H9 (cell line): Measurements from ENCODE around the gene NECTIN4. TPM values are rescaled to one million over a fixed set of nuclear protein-coding genes. Genes with fewer than 3 reads are reported as not detected.

Experiments used
- DNase-seq: peaks from one replicate; pipeline ENCODE4 v3.0.0-alpha.2; 2017
- H2AFZ ChIP-seq: one replicate; pipeline ENCODE4 v1.6.1; 2013; ENCODE audit warnings: mild to moderate bottlenecking, low read length, control low read depth, moderate library complexity
- H2AK5ac ChIP-seq: 2 replicates; pipeline ENCODE4 v1.6.1; 2013; ENCODE audit warnings: low read length, control low read depth, mixed read lengths; ENCODE audit not compliant: insufficient read length
- H2BK120ac ChIP-seq: one replicate; pipeline ENCODE4 v1.6.1; 2013; ENCODE audit warnings: low read depth, mild to moderate bottlenecking, low read length, control low read depth, inconsistent platforms; ENCODE audit not compliant: poor library complexity, severe bottlenecking
- H2BK12ac ChIP-seq: 2 replicates; pipeline ENCODE4 v1.6.1; 2013; ENCODE audit warnings: low read length, control low read depth, mixed read lengths, low read depth; ENCODE audit not compliant: insufficient read length
- H2BK15ac ChIP-seq: 2 replicates; pipeline ENCODE4 v1.6.1; 2013; ENCODE audit warnings: low read depth, low read length, control low read depth
- H2BK20ac ChIP-seq: one replicate; pipeline ENCODE4 v1.6.1; 2013; ENCODE audit warnings: low read depth, mild to moderate bottlenecking, low read length, control low read depth, inconsistent platforms; ENCODE audit not compliant: poor library complexity, severe bottlenecking
- H2BK5ac ChIP-seq: 2 replicates; pipeline ENCODE4 v1.6.1; 2013; ENCODE audit warnings: low read length, control low read depth, mixed read lengths; ENCODE audit not compliant: insufficient read length
- H3K14ac ChIP-seq: 2 replicates; pipeline ENCODE4 v1.6.1; 2013; ENCODE audit warnings: low read length, control low read depth; ENCODE audit not compliant: insufficient read depth
- H3K18ac ChIP-seq: 2 replicates; pipeline ENCODE4 v1.6.1; 2013; ENCODE audit warnings: low read depth, mild to moderate bottlenecking, mixed read lengths, low read length, control low read depth; ENCODE audit not compliant: insufficient read length
- H3K23ac ChIP-seq: 2 replicates; pipeline ENCODE4 v1.6.1; 2013; ENCODE audit warnings: low read length, control low read depth, mixed read lengths, low read depth; ENCODE audit not compliant: insufficient read length
- H3K23me2 ChIP-seq: 2 replicates; pipeline ENCODE4 v1.6.1; 2013; ENCODE audit warnings: low read depth, mild to moderate bottlenecking, mixed read lengths, low read length, control low read depth; ENCODE audit not compliant: insufficient read length, poor library complexity, severe bottlenecking
- H3K27ac ChIP-seq: 2 replicates; pipeline ENCODE4 v1.5.1; 2013; ENCODE audit warnings: low read length, control low read depth, mixed read lengths, low read depth; ENCODE audit not compliant: insufficient read length
- H3K27me3 ChIP-seq: 2 replicates; pipeline ENCODE4 v1.6.1; 2013; ENCODE audit warnings: low read length, control low read depth, inconsistent platforms; ENCODE audit not compliant: insufficient read depth
- H3K4ac ChIP-seq: 2 replicates; pipeline ENCODE4 v1.6.1; 2013; ENCODE audit warnings: low read depth, mild to moderate bottlenecking, control low read depth, inconsistent platforms, low read length, moderate library complexity
- H3K4me1 ChIP-seq: 2 replicates; pipeline ENCODE4 v1.6.1; 2013; ENCODE audit warnings: low read length, control low read depth, inconsistent platforms; ENCODE audit not compliant: insufficient read depth
- H3K4me2 ChIP-seq: 2 replicates; pipeline ENCODE4 v1.6.1; 2013; ENCODE audit warnings: low read length, control low read depth, mixed read lengths; ENCODE audit not compliant: insufficient read length, insufficient read depth
- H3K56ac ChIP-seq: 2 replicates; pipeline ENCODE4 v1.6.1; 2013; ENCODE audit warnings: low read depth, mild to moderate bottlenecking, mixed read lengths, low read length, control low read depth; ENCODE audit not compliant: insufficient read length
- H3K79me1 ChIP-seq: 2 replicates; pipeline ENCODE4 v1.6.1; 2013; ENCODE audit warnings: low read depth, mild to moderate bottlenecking, moderate library complexity, low read length, control low read depth, inconsistent platforms; ENCODE audit not compliant: insufficient read depth, poor library complexity, severe bottlenecking
- H3K79me2 ChIP-seq: 2 replicates; pipeline ENCODE4 v1.6.1; 2013; ENCODE audit warnings: low read length, control low read depth, inconsistent platforms; ENCODE audit not compliant: insufficient read depth
- H3K9ac ChIP-seq: 2 replicates; pipeline ENCODE4 v1.6.1; 2013; ENCODE audit warnings: low read length, control low read depth, mixed read lengths; ENCODE audit not compliant: insufficient read length; ENCODE audit errors: extremely low read depth
- H3K9me3 ChIP-seq: one replicate; pipeline ENCODE4 v1.6.1; 2013; ENCODE audit warnings: low read depth, low read length, inconsistent platforms; ENCODE audit not compliant: control insufficient read depth
- H3T11ph ChIP-seq: one replicate; pipeline ENCODE4 v1.6.1; 2013; ENCODE audit warnings: mild to moderate bottlenecking, low read length, control low read depth, inconsistent platforms
- H4K20me1 ChIP-seq: one replicate; pipeline ENCODE4 v1.6.1; 2013; ENCODE audit not compliant: control insufficient read depth, insufficient read length, insufficient read depth
- H4K5ac ChIP-seq: 2 replicates; pipeline ENCODE4 v1.6.1; 2013; ENCODE audit warnings: low read depth, mild to moderate bottlenecking, mixed read lengths, low read length, control low read depth; ENCODE audit not compliant: insufficient read length
- H4K8ac ChIP-seq: replicated peaks from 2 replicates; pipeline ENCODE4 v1.6.1; 2013; ENCODE audit warnings: low read length, control low read depth, mixed read lengths, low read depth; ENCODE audit not compliant: insufficient read length
- H4K91ac ChIP-seq: 2 replicates; pipeline ENCODE4 v1.6.1; 2013; ENCODE audit warnings: low read depth, mild to moderate bottlenecking, moderate library complexity, mixed read lengths, low read length, control low read depth; ENCODE audit not compliant: insufficient read length
- H3K27ac Mint-ChIP-seq, 3 experiments: 2 replicates in 2 of 3; 3 replicates in 1 of 3; pipeline ENCODE4 v1.8.0; 2020 to 2021; ENCODE audit warnings: mixed read lengths in 3 of 3, mild to moderate bottlenecking in 1 of 3, moderate library complexity in 1 of 3
- H3K27me3 Mint-ChIP-seq: 2 replicates; pipeline ENCODE4 v1.8.0; 2021; ENCODE audit warnings: low read depth, mild to moderate bottlenecking, moderate library complexity, mixed read lengths
- H3K36me3 Mint-ChIP-seq, 3 experiments: 2 replicates in 2 of 3; 3 replicates in 1 of 3; pipeline ENCODE4 v1.8.0; 2020 to 2021; ENCODE audit warnings: low read depth in 3 of 3, mixed read lengths in 3 of 3; ENCODE audit not compliant: insufficient read depth in 1 of 3
- H3K4me1 Mint-ChIP-seq, 2 experiments: 2 replicates each; pipeline ENCODE4 v1.8.0; 2020; ENCODE audit warnings: mixed read lengths in 2 of 2
- H3K4me3 Mint-ChIP-seq, 2 experiments: 2 replicates in 1 of 2; 3 replicates in 1 of 2; pipeline ENCODE4 v1.8.0; 2020 to 2021; ENCODE audit warnings: mild to moderate bottlenecking in 2 of 2, mixed read lengths in 2 of 2, moderate library complexity in 1 of 2
- H3K9me3 Mint-ChIP-seq, 2 experiments: 2 replicates in 1 of 2; 3 replicates in 1 of 2; pipeline ENCODE4 v1.8.0; 2020; ENCODE audit warnings: mild to moderate bottlenecking in 2 of 2, mixed read lengths in 2 of 2, moderate library complexity in 1 of 2
- CTCF ChIP-seq: fragments of 200-600 bp; sonication (generic); conservative IDR thresholded peaks from 3 replicates; pipeline ENCODE4 v1.8.0; 2021; ENCODE audit warnings: antibody characterized with exemption, mild to moderate bottlenecking
- WGBS: extraction: QIAGEN DNeasy Blood & Tissue Kit; methylation state at CpG from one replicate; pipeline ENCODE4 v1.1.7; 2013; ENCODE audit warnings: missing lambda C conversion rate, low lambda C conversion rate, mixed read lengths; ENCODE audit not compliant: insufficient read length; ENCODE audit errors: extremely low coverage; 5-methylcytosine and 5-hydroxymethylcytosine counted together
- total RNA-seq: library from RNA; stranded (reverse); gene quantifications from 2 replicates; pipeline ENCODE4 v1.2.1, GENCODE V29; 2021

NECTIN4 gene
- total RNA-seq, 1 experiment from 2014 or later, result 0.33 TPM

GRCh38 chr1:161094481-161094880 lies 5.1 kb upstream of the NECTIN4 start:
- no peak overlapping the region for H3K56ac ChIP-seq
- no peak overlapping the region for H3K23ac ChIP-seq
- H3K36me3 Mint-ChIP-seq, result peaks cover 0 to under 1% (median under 1%) of the 10 kb centered on the region in 3 experiments; a peak in 3 of 7 replicates
- no peak overlapping the region for H2BK120ac ChIP-seq
- no peak overlapping the region for H2AFZ ChIP-seq
- H3K4me3 Mint-ChIP-seq, result no peak overlapping the region
- H3K9me3 Mint-ChIP-seq, result no peaks in the 10 kb centered on the region; a peak in 1 of 5 replicates
- no peaks in the 10 kb centered on the region; the same call in 1 of the 2 replicates for H3K27me3 ChIP-seq
- H3K9ac ChIP-seq, result no peak overlapping the region
- H3K18ac ChIP-seq, result no peak overlapping the region
- no peaks in the 10 kb centered on the region for H3K4me1 ChIP-seq
- no peak overlapping the region for H3K14ac ChIP-seq
- H2BK20ac ChIP-seq, result no peak overlapping the region
- H3K4me1 Mint-ChIP-seq, result peaks cover 8 to 9% of the 10 kb centered on the region in 2 experiments
- no peaks in the 10 kb centered on the region for H4K20me1 ChIP-seq
- no peak overlapping the region for H2BK12ac ChIP-seq
- no peak overlapping the region for H4K5ac ChIP-seq
- H3T11ph ChIP-seq, result no peak overlapping the region
- no peak for TF ChIP-seq CTCF
- H3K27me3 Mint-ChIP-seq, result peaks cover 11% of the 10 kb centered on the region
- H3K9me3 ChIP-seq, result no peaks in the 10 kb centered on the region
- H3K23me2 ChIP-seq, result peaks cover 10% of the 10 kb centered on the region
- no peak overlapping the region for H3K27ac Mint-ChIP-seq
- H3K4me2 ChIP-seq, result no peak overlapping the region
- no peaks in the 10 kb centered on the region for H3K79me2 ChIP-seq
- no peak overlapping the region for H2BK15ac ChIP-seq
- H3K27ac ChIP-seq, result no peak overlapping the region
- H4K91ac ChIP-seq, result no peak overlapping the region
- no peak for DNase-seq
- no peaks in the 10 kb centered on the region for H3K79me1 ChIP-seq
- H2BK5ac ChIP-seq, result no peak overlapping the region
- H3K4ac ChIP-seq, result no peak overlapping the region
- H2AK5ac ChIP-seq, result no peak overlapping the region
- H4K8ac ChIP-seq, result no peak overlapping the region
- no CpG with 5 or more reads among the region's 14 CpGs for WGBS
